Activated CD4-positive, alpha-beta T cell treated with anti-CD3 and anti-CD28 coated beads, Interleukin-2, amount 10 ng/mL, durations not matched to agents 24 days and 14 days (primary cell): ENCODE results near the gene CHI3L1. TPM values are rescaled to one million over a fixed set of nuclear protein-coding genes. Genes with fewer than 3 reads are reported as not detected.

Experiments
- DNase-seq: peaks from one replicate; pipeline ENCODE4 v3.0.0; 2022
- H3K27ac Mint-ChIP-seq: one replicate; pipeline ENCODE4 v1.8.0; 2022; ENCODE audit warnings: mild to moderate bottlenecking, mixed read lengths
- H3K27me3 Mint-ChIP-seq: one replicate; pipeline ENCODE4 v1.8.0; 2022; ENCODE audit warnings: mixed read lengths
- H3K36me3 Mint-ChIP-seq: one replicate; pipeline ENCODE4 v1.8.0; 2022; ENCODE audit warnings: low read depth, mild to moderate bottlenecking, mixed read lengths
- H3K4me1 Mint-ChIP-seq: one replicate; pipeline ENCODE4 v1.8.0; 2021; ENCODE audit warnings: mixed read lengths
- H3K4me3 Mint-ChIP-seq: one replicate; pipeline ENCODE4 v1.8.0; 2022; ENCODE audit warnings: mild to moderate bottlenecking, moderate library complexity, mixed read lengths
- H3K9me3 Mint-ChIP-seq: one replicate; pipeline ENCODE4 v1.8.0; 2021; ENCODE audit warnings: mixed read lengths
- intact Hi-C: fragments of 100-400 bp; cut with micrococcal nuclease; formaldehyde crosslinking; loops from one replicate; pipeline ENCODE4 v1.15.1; 2023
- total RNA-seq: library from RNA; stranded (reverse); gene quantifications from 2 replicates; pipeline ENCODE4 v1.2.3, GENCODE V29; 2022

CHI3L1 gene
- total RNA-seq, 1 donor from 2014 or later: not detected

- H3K27ac Mint-ChIP-seq: no peak overlapping the region
- peaks cover 24% of the 10 kb centered on the region for H3K27me3 Mint-ChIP-seq
- H3K36me3 Mint-ChIP-seq: no peaks in the 10 kb centered on the region
- H3K9me3 Mint-ChIP-seq: no peaks in the 10 kb centered on the region
- no peaks in the 10 kb centered on the region for H3K4me1 Mint-ChIP-seq
- H3K4me3 Mint-ChIP-seq: no peak overlapping the region
- no peak for DNase-seq
- intact Hi-C loops: no loop called here
These were observed 12.9 kb upstream of the CHI3L1 start for GRCh38 chr1:203199481-203199815.

GRCh38 chr1:203199002-203199401, 12.5 kb upstream of the CHI3L1 start:
- Mint-ChIP-seq H3K27me3 (peaks cover 24% of the 10 kb centered on the region), H3K27ac (no peak overlapping the region), H3K36me3 (no peaks in the 10 kb centered on the region), H3K4me1 (no peaks in the 10 kb centered on the region), H3K4me3 (no peak overlapping the region), H3K9me3 (no peaks in the 10 kb centered on the region)
- no peak for DNase-seq
- intact Hi-C loops: no loop called here

GRCh38 chr1:203197625-203198024, 11.1 kb upstream of the CHI3L1 start:
- DNase-seq: no peak
- H3K36me3 Mint-ChIP-seq: no peaks in the 10 kb centered on the region
- no peaks in the 10 kb centered on the region for H3K9me3 Mint-ChIP-seq
- no peaks in the 10 kb centered on the region for H3K4me1 Mint-ChIP-seq
- peaks cover 18% of the 10 kb centered on the region for H3K27me3 Mint-ChIP-seq
- H3K4me3 Mint-ChIP-seq: no peak overlapping the region
- no peak overlapping the region for H3K27ac Mint-ChIP-seq
- intact Hi-C loops: no loop called here

GRCh38 chr1:203196371-203196770, 9.9 kb upstream of the CHI3L1 start:
- H3K4me3 Mint-ChIP-seq: no peak overlapping the region
- H3K4me1 Mint-ChIP-seq: no peaks in the 10 kb centered on the region

GRCh38 chr1:203190949-203191348, 4.4 kb upstream of the CHI3L1 start:
- DNase-seq: no peak
- intact Hi-C loops: no loop called here
- Mint-ChIP-seq H3K4me3 (no peak overlapping the region), H3K9me3 (no peaks in the 10 kb centered on the region), H3K27ac (no peak overlapping the region), H3K27me3 (peaks cover 28% of the 10 kb centered on the region), H3K4me1 (no peaks in the 10 kb centered on the region), H3K36me3 (no peaks in the 10 kb centered on the region)

More at GRCh38 chr1:203196371-203196770, 9.9 kb upstream of the CHI3L1 start:
- intact Hi-C loops: no loop called here
- H3K36me3 Mint-ChIP-seq: no peaks in the 10 kb centered on the region
- H3K27me3 Mint-ChIP-seq: peaks cover 18% of the 10 kb centered on the region
- DNase-seq: no peak
- H3K27ac Mint-ChIP-seq: no peak overlapping the region
- no peaks in the 10 kb centered on the region for H3K9me3 Mint-ChIP-seq

- no peak overlapping the region for H3K4me3 Mint-ChIP-seq
- no peaks in the 10 kb centered on the region for H3K4me1 Mint-ChIP-seq
These were observed 3.4 kb upstream of the CHI3L1 start for GRCh38 chr1:203189951-203190352.

GRCh38 chr1:203188686-203189232, 2.3 kb upstream of the CHI3L1 start:
- intact Hi-C loops: no loop called here
- Mint-ChIP-seq H3K27me3 (peaks cover 23% of the 10 kb centered on the region), H3K27ac (no peak overlapping the region), H3K4me1 (no peaks in the 10 kb centered on the region), H3K36me3 (no peaks in the 10 kb centered on the region), H3K4me3 (no peak overlapping the region), H3K9me3 (no peaks in the 10 kb centered on the region)
- DNase-seq: no peak

More at GRCh38 chr1:203189951-203190352, 3.4 kb upstream of the CHI3L1 start:
- Mint-ChIP-seq H3K27me3 (peaks cover 23% of the 10 kb centered on the region), H3K27ac (no peak overlapping the region), H3K9me3 (no peaks in the 10 kb centered on the region), H3K36me3 (no peaks in the 10 kb centered on the region)
- intact Hi-C loops: no loop called here
- no peak for DNase-seq

- no peak for DNase-seq
- intact Hi-C loops: no loop called here
- H3K4me3 Mint-ChIP-seq: no peak overlapping the region
- no peaks in the 10 kb centered on the region for H3K4me1 Mint-ChIP-seq
- no peaks in the 10 kb centered on the region for H3K36me3 Mint-ChIP-seq
- H3K27me3 Mint-ChIP-seq: peaks cover 23% of the 10 kb centered on the region
- no peaks in the 10 kb centered on the region for H3K9me3 Mint-ChIP-seq
- H3K27ac Mint-ChIP-seq: no peak overlapping the region
These were observed 1.3 kb upstream of the CHI3L1 start for GRCh38 chr1:203187689-203188264.

- Mint-ChIP-seq H3K36me3 (no peaks in the 10 kb centered on the region), H3K27me3 (peaks cover 23% of the 10 kb centered on the region), H3K4me3 (no peak overlapping the region), H3K9me3 (no peaks in the 10 kb centered on the region), H3K4me1 (no peaks in the 10 kb centered on the region), H3K27ac (no peak overlapping the region)
- intact Hi-C loops: no loop called here
- DNase-seq: no peak
These were observed 791 bp upstream of the CHI3L1 start for GRCh38 chr1:203187304-203187685.

GRCh38 chr1:203186091-203186445, 436 bp downstream of the CHI3L1 start:
- no peak for DNase-seq
- Mint-ChIP-seq H3K27ac (no peak overlapping the region), H3K4me1 (no peaks in the 10 kb centered on the region), H3K36me3 (no peaks in the 10 kb centered on the region), H3K9me3 (no peaks in the 10 kb centered on the region), H3K4me3 (no peak overlapping the region), H3K27me3 (peaks cover 21% of the 10 kb centered on the region)
- intact Hi-C loops: no loop called here

GRCh38 chr1:203185585-203185984, 919 bp downstream of the CHI3L1 start:
- H3K27me3 Mint-ChIP-seq: peaks cover 21% of the 10 kb centered on the region
- H3K4me1 Mint-ChIP-seq: no peaks in the 10 kb centered on the region
- intact Hi-C loops: no loop called here

GRCh38 chr1:203185061-203185461, 1.4 kb downstream of the CHI3L1 start:
- H3K27ac Mint-ChIP-seq: no peak overlapping the region

More at GRCh38 chr1:203185585-203185984, 919 bp downstream of the CHI3L1 start:
- Mint-ChIP-seq H3K36me3 (no peaks in the 10 kb centered on the region), H3K9me3 (no peaks in the 10 kb centered on the region), H3K27ac (no peak overlapping the region), H3K4me3 (no peak overlapping the region)
- DNase-seq: no peak

GRCh38 chr1:203184467-203184866, 2.0 kb downstream of the CHI3L1 start:
- no peaks in the 10 kb centered on the region for H3K4me1 Mint-ChIP-seq
- no peak for DNase-seq
- H3K4me3 Mint-ChIP-seq: no peak overlapping the region
- H3K27ac Mint-ChIP-seq: no peak overlapping the region
- peaks cover 16% of the 10 kb centered on the region for H3K27me3 Mint-ChIP-seq
- H3K36me3 Mint-ChIP-seq: no peaks in the 10 kb centered on the region
- no peaks in the 10 kb centered on the region for H3K9me3 Mint-ChIP-seq
- intact Hi-C loops: no loop called here

More at GRCh38 chr1:203185061-203185461, 1.4 kb downstream of the CHI3L1 start:
- no peak overlapping the region for H3K4me3 Mint-ChIP-seq
- no peaks in the 10 kb centered on the region for H3K4me1 Mint-ChIP-seq
- H3K36me3 Mint-ChIP-seq: no peaks in the 10 kb centered on the region
- no peak for DNase-seq
- H3K27me3 Mint-ChIP-seq: peaks cover 19% of the 10 kb centered on the region
- intact Hi-C loops: no loop called here
- no peaks in the 10 kb centered on the region for H3K9me3 Mint-ChIP-seq

GRCh38 chr1:203183828-203184227, 2.7 kb downstream of the CHI3L1 start:
- Mint-ChIP-seq H3K9me3 (no peaks in the 10 kb centered on the region), H3K27me3 (peaks cover 12% of the 10 kb centered on the region), H3K4me1 (no peaks in the 10 kb centered on the region), H3K36me3 (no peaks in the 10 kb centered on the region), H3K27ac (no peak overlapping the region), H3K4me3 (no peak overlapping the region)
- DNase-seq: no peak
- intact Hi-C loops: no loop called here

GRCh38 chr1:203182387-203182953, 4.0 kb downstream of the CHI3L1 start:
- intact Hi-C loops: no loop called here
- Mint-ChIP-seq H3K36me3 (no peaks in the 10 kb centered on the region), H3K27me3 (peaks cover 5% of the 10 kb centered on the region)

More at GRCh38 chr1:203182387-203182953, 4.0 kb downstream of the CHI3L1 start:
- Mint-ChIP-seq H3K27ac (no peak overlapping the region), H3K4me3 (no peak overlapping the region), H3K4me1 (no peaks in the 10 kb centered on the region), H3K9me3 (no peaks in the 10 kb centered on the region)
- DNase-seq: no peak
